A673 (cell line): ENCODE measurements around the gene RNF157. TPM values are rescaled to one million over a fixed set of nuclear protein-coding genes. Genes with fewer than 3 reads are reported as not detected.

Source experiments
- BruUV-seq: library from RNA; stranded (reverse); fragments of 400-500 nt; replicated peaks from 2 replicates; lab custom pipeline; 2021; lab: Mats Ljungman, UMichigan
- CTCF ChIA-PET: fragments of 300-600 bp; sonication (Branson Sonifier 250); formaldehyde crosslinking; loops from one replicate; lab custom pipeline; 2022; ENCODE audit warnings: antibody characterized with exemption; lab: Charles Lee
- POLR2A ChIA-PET: fragments of 300-600 bp; sonication (Branson Sonifier 250); formaldehyde crosslinking; loops from one replicate; lab custom pipeline; 2022; ENCODE audit warnings: antibody characterized with exemption; ENCODE audit not compliant: low non-redundant PET; lab: Charles Lee
- DNase-seq: peaks from one replicate; pipeline ENCODE4 v3.0.0-alpha.2; 2015; ENCODE audit warnings: low spot score
- H3K27ac ChIP-seq: fragments of 200-600 bp; sonication (generic); 2 replicates; pipeline ENCODE4 v1.5.1; 2016; ENCODE audit warnings: mixed run types, low read depth, mild to moderate bottlenecking, mixed read lengths, antibody characterized with exemption, low read length; ENCODE audit not compliant: poor library complexity, severe bottlenecking
- H3K27me3 ChIP-seq: fragments of 200-600 bp; sonication (generic); replicated peaks from 2 replicates; pipeline ENCODE4 v1.6.1; 2017; ENCODE audit warnings: mixed run types, low read depth, mild to moderate bottlenecking, mixed read lengths, antibody characterized with exemption, low read length; ENCODE audit not compliant: insufficient read depth, poor library complexity
- H3K36me3 ChIP-seq: fragments of 200-600 bp; sonication (generic); 2 replicates; pipeline ENCODE4 v1.6.1; 2016; ENCODE audit warnings: mixed run types, mild to moderate bottlenecking, mixed read lengths, antibody characterized with exemption, low read length; ENCODE audit not compliant: insufficient read depth, poor library complexity, severe bottlenecking
- H3K4me1 ChIP-seq: fragments of 200-600 bp; sonication (generic); 2 replicates; pipeline ENCODE4 v1.6.1; 2017; ENCODE audit warnings: mixed run types, mild to moderate bottlenecking, mixed read lengths, antibody characterized with exemption, low read length; ENCODE audit not compliant: insufficient read depth, poor library complexity, severe bottlenecking
- H3K4me3 ChIP-seq: fragments of 200-600 bp; sonication (generic); 2 replicates; pipeline ENCODE4 v1.5.1; 2016; ENCODE audit warnings: low read depth, mixed run types, mild to moderate bottlenecking, mixed read lengths, low read length; ENCODE audit not compliant: poor library complexity, severe bottlenecking
- H3K9me3 ChIP-seq: fragments of 200-600 bp; sonication (generic); 2 replicates; pipeline ENCODE4 v1.6.1; 2016; ENCODE audit warnings: mixed run types, low read depth, mild to moderate bottlenecking, mixed read lengths, antibody characterized with exemption, low read length; ENCODE audit not compliant: poor library complexity, severe bottlenecking
- CTCF ChIP-seq: fragments of 300-800, 200-600 bp; sonication (generic); conservative IDR thresholded peaks from 2 replicates; pipeline ENCODE4 v1.5.1; 2017; ENCODE audit warnings: low read depth, mild to moderate bottlenecking, antibody characterized with exemption, low read length, moderate library complexity, mixed read lengths
- EZH2 ChIP-seq: fragments of 200-600 bp; sonication (generic); IDR thresholded peaks from 2 replicates; pipeline ENCODE4 v1.6.1; 2017; ENCODE audit warnings: borderline replicate concordance, low read depth, mild to moderate bottlenecking, mixed read lengths, antibody characterized with exemption, low read length; ENCODE audit not compliant: poor library complexity, severe bottlenecking
- intact Hi-C: fragments of 100-400 bp; cut with micrococcal nuclease; formaldehyde crosslinking; loops from one replicate; pipeline ENCODE4 v1.10.0; 2022; ENCODE audit not compliant: unreplicated experiment
- total RNA-seq: library from RNA; stranded (reverse); gene quantifications from 2 replicates; pipeline ENCODE4 v1.2.3, GENCODE V29; 2021

Gene RNF157
- total RNA-seq, 1 experiment from 2014 or later: 0.56 TPM

GRCh38 chr17:76204277-76204676 is 36.0 kb downstream of the RNF157 start:
- H3K4me3 ChIP-seq: no peak overlapping the region
- H3K27me3 ChIP-seq: no peaks in the 10 kb centered on the region
- ChIA-PET CTCF (no interaction called here), POLR2A (no interaction called here)
- no peak overlapping the region for H3K27ac ChIP-seq
- TF ChIP-seq CTCF (no peak), EZH2 (no peak)
- DNase-seq: no peak
- no TSS peak for BruUV-seq
- intact Hi-C loops: no loop called here
- no peaks in the 10 kb centered on the region for H3K4me1 ChIP-seq
- no peaks in the 10 kb centered on the region for H3K9me3 ChIP-seq
- no peaks in the 10 kb centered on the region for H3K36me3 ChIP-seq

- no TSS peak for BruUV-seq
- intact Hi-C loops: no loop called here
- CTCF ChIA-PET: no interaction called here
These were observed 39.9 kb downstream of the RNF157 start for GRCh38 chr17:76200354-76200753.

GRCh38 chr17:76199469-76199868 is 40.8 kb downstream of the RNF157 start:
- intact Hi-C loops: no loop called here
- TF ChIP-seq CTCF (no peak), EZH2 (no peak)
- BruUV-seq: no TSS peak
- Histone ChIP-seq H3K36me3 (no peaks in the 10 kb centered on the region), H3K27me3 (no peaks in the 10 kb centered on the region), H3K27ac (no peak overlapping the region), H3K9me3 (no peaks in the 10 kb centered on the region), H3K4me1 (no peaks in the 10 kb centered on the region), H3K4me3 (no peak overlapping the region)
- no peak for DNase-seq
- POLR2A ChIA-PET: no interaction called here
- CTCF ChIA-PET: interaction anchor here (0.6 kb wide), 1 partner anchor 18 kb away, joined by 13 read pairs; no protein-coding TSS in a partner anchor

More at GRCh38 chr17:76200354-76200753, 39.9 kb downstream of the RNF157 start:
- no peak for DNase-seq
- no peak overlapping the region for H3K4me3 ChIP-seq
- POLR2A ChIA-PET: no interaction called here
- H3K27me3 ChIP-seq: no peaks in the 10 kb centered on the region
- H3K36me3 ChIP-seq: no peaks in the 10 kb centered on the region
- TF ChIP-seq EZH2: no peak
- no peak overlapping the region for H3K27ac ChIP-seq
- no peaks in the 10 kb centered on the region for H3K4me1 ChIP-seq
- H3K9me3 ChIP-seq: no peaks in the 10 kb centered on the region

GRCh38 chr17:76198702-76199101 is 41.6 kb downstream of the RNF157 start:
- DNase-seq: no peak
- intact Hi-C loops: no loop called here
- H3K27me3 ChIP-seq: no peaks in the 10 kb centered on the region
- H3K4me1 ChIP-seq: no peaks in the 10 kb centered on the region
- TF ChIP-seq EZH2 (no peak), CTCF (no peak)
- ChIA-PET POLR2A (no interaction called here), CTCF (no interaction called here)
- H3K36me3 ChIP-seq: no peaks in the 10 kb centered on the region
- BruUV-seq: no TSS peak
- no peak overlapping the region for H3K27ac ChIP-seq
- H3K9me3 ChIP-seq: no peaks in the 10 kb centered on the region
- H3K4me3 ChIP-seq: no peak overlapping the region
